ENCODE measurements around the gene HAUS7.
A peak's percentile ranks its signal among the peaks of the same experiment; 100 is the strongest.

The HAUS7 gene

GRCh38 chrX:153438532-153438931 lies 31.8 kb downstream of the HAUS7 start:
- DNase-seq (ENCODE audit: low spot score) = no peak

- DNase-seq (ENCODE audit: low spot score) = no peak
Measured at GRCh38 chrX:153435845-153436244, 34.5 kb downstream of the HAUS7 start.

- DNase-seq (ENCODE audit: low spot score) = no peak
Measured at GRCh38 chrX:153434801-153435200, 35.6 kb downstream of the HAUS7 start.

- DNase-seq (ENCODE audit: low spot score) = no peak
Measured at GRCh38 chrX:153433781-153434285, 36.5 kb downstream of the HAUS7 start.

- no peak for DNase-seq (ENCODE audit: low spot score)
Measured at GRCh38 chrX:153433161-153433680, 37.2 kb downstream of the HAUS7 start.

- no peak for DNase-seq (ENCODE audit: low spot score)
Measured at GRCh38 chrX:153430796-153431195, 39.6 kb downstream of the HAUS7 start.

GRCh38 chrX:153426204-153426603 lies 44.2 kb downstream of the HAUS7 start:
- DNase-seq (ENCODE audit: low spot score) = no peak

GRCh38 chrX:153423652-153424051 lies 46.7 kb downstream of the HAUS7 start:
- no peak for DNase-seq (ENCODE audit: low spot score)

- DNase-seq (ENCODE audit: low spot score) = no peak
Measured at GRCh38 chrX:153421856-153422255, 48.5 kb downstream of the HAUS7 start.

- no peak for DNase-seq (ENCODE audit: low spot score)
Measured at GRCh38 chrX:153420851-153421599, 49.4 kb downstream of the HAUS7 start.

- no peak for DNase-seq (ENCODE audit: low spot score)
Measured at GRCh38 chrX:153417637-153418036, 52.7 kb downstream of the HAUS7 start.

GRCh38 chrX:153416781-153417450 lies 53.5 kb downstream of the HAUS7 start:
- no peak for DNase-seq (ENCODE audit: low spot score)

- DNase-seq (ENCODE audit: low spot score) = no peak
Measured at GRCh38 chrX:153414856-153415510, 55.4 kb downstream of the HAUS7 start.

- no peak for DNase-seq (ENCODE audit: low spot score)
Measured at GRCh38 chrX:153413731-153414130, 56.6 kb downstream of the HAUS7 start.

- DNase-seq (ENCODE audit: low spot score) = no peak
Measured at GRCh38 chrX:153412746-153413720, 57.3 kb downstream of the HAUS7 start.

- DNase-seq (ENCODE audit: low spot score) = no peak
Measured at GRCh38 chrX:153411988-153412574, 58.3 kb downstream of the HAUS7 start.

- peak; percentile 61 for DNase-seq (ENCODE audit: low spot score)
Measured at GRCh38 chrX:153411255-153411987, 59.0 kb downstream of the HAUS7 start, which contains the start of gene ZFP92. Gene ZFP92 (plus strand): TSS chrX:153411472. CDS start chrX:153418323, 6,851 bp downstream.

GRCh38 chrX:153410888-153411254 lies 59.5 kb downstream of the HAUS7 start:
- no peak for DNase-seq (ENCODE audit: low spot score)

- no peak for DNase-seq (ENCODE audit: low spot score)
Measured at GRCh38 chrX:153410373-153410772, 60.0 kb downstream of the HAUS7 start.

GRCh38 chrX:153409414-153410101 lies 60.8 kb downstream of the HAUS7 start:
- no peak for DNase-seq (ENCODE audit: low spot score)
